PFSK-1 (cell line): ENCODE measurements around the gene INTS3.

Source experiments
- FOXP2 ChIP-seq: optimal IDR thresholded peaks from 2 replicates; pipeline ENCODE3; 2011; ENCODE audit warnings: borderline replicate concordance, control low read depth, inconsistent platforms; ENCODE audit not compliant: insufficient read depth; ENCODE audit errors: extremely low read length, extremely low read depth
- POLR2AphosphoS5 ChIP-seq: IDR thresholded peaks from 2 replicates; pipeline ENCODE4 v1.6.1; 2012; ENCODE audit warnings: low read depth, mild to moderate bottlenecking, control low read depth, low read length, moderate library complexity
- SIN3A ChIP-seq: IDR thresholded peaks from 2 replicates; pipeline ENCODE4 v1.6.1; 2012; ENCODE audit warnings: mild to moderate bottlenecking, low read length, moderate library complexity, borderline replicate concordance; ENCODE audit not compliant: insufficient read depth
- TAF1 ChIP-seq: IDR thresholded peaks from 2 replicates; pipeline ENCODE4 v1.6.1; 2012; ENCODE audit warnings: low read length, control low read depth, borderline replicate concordance; ENCODE audit not compliant: insufficient read depth
- TF ChIP-seq, protein P1 (sequence below), 2 experiments: IDR thresholded peaks; 2 replicates each; pipeline versions ENCODE4 v1.6.1 to v1.8.0; 2011 to 2012; ENCODE audit warnings: low read depth in 2 of 2, low read length in 2 of 2, control low read depth in 1 of 2, inconsistent platforms in 1 of 2, mild to moderate bottlenecking in 1 of 2, moderate library complexity in 1 of 2; ENCODE audit not compliant: insufficient read depth in 1 of 2

Gene INTS3

DNA sequence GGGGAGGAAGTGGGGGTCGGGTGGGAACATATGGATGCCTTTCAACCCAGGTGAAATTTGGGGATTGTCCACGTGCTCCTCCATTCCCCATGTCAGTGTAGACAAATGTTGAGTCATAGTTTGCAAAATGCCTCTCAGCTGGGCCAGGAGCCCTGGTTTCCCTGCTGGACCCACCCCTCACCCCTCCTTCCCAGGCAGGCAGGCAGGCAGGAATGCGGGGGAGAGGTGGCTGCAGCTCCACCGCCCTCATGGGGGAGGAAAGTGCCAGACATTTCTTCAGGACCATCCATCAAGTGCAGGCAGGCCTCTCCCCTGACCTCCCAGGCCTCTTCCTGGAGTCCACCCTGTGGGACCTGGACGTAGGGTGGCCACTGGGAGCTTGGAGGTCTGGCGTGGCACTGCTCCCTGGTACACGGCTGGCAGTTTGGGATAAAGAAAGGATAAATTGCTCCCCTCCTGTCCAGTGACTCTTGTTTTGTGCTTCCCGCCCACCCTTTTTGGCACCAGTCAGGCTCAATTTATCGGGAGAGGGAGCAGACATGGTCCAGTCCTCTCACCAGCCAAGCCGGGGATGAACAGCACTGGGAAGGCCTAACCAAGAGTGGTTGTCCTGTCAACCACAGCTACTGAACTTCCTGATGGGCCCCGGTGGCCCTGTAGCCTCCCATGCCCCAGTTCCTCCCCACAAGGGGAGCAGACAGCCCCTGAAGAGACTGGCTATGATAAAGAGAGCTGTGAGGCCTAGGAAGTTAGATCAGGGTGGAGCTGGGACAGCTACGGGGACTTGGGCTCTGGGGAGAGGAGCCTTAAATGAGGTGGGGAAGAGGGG is 30.4 kb upstream of the INTS3 start:
- no peak for TF ChIP-seq TAF1
- TF ChIP-seq POLR2AphosphoS5 = no peak
- TF ChIP-seq SIN3A = no peak
- TF ChIP-seq FOXP2 = no peak
- TF ChIP-seq, protein P1, sequence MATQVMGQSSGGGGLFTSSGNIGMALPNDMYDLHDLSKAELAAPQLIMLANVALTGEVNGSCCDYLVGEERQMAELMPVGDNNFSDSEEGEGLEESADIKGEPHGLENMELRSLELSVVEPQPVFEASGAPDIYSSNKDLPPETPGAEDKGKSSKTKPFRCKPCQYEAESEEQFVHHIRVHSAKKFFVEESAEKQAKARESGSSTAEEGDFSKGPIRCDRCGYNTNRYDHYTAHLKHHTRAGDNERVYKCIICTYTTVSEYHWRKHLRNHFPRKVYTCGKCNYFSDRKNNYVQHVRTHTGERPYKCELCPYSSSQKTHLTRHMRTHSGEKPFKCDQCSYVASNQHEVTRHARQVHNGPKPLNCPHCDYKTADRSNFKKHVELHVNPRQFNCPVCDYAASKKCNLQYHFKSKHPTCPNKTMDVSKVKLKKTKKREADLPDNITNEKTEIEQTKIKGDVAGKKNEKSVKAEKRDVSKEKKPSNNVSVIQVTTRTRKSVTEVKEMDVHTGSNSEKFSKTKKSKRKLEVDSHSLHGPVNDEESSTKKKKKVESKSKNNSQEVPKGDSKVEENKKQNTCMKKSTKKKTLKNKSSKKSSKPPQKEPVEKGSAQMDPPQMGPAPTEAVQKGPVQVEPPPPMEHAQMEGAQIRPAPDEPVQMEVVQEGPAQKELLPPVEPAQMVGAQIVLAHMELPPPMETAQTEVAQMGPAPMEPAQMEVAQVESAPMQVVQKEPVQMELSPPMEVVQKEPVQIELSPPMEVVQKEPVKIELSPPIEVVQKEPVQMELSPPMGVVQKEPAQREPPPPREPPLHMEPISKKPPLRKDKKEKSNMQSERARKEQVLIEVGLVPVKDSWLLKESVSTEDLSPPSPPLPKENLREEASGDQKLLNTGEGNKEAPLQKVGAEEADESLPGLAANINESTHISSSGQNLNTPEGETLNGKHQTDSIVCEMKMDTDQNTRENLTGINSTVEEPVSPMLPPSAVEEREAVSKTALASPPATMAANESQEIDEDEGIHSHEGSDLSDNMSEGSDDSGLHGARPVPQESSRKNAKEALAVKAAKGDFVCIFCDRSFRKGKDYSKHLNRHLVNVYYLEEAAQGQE (IDR thresholded peaks at IDR 0.05; ENCODE audit: insufficient read depth in 1 of 2, low read depth in 2 of 2, low read length in 2 of 2) = no peak

DNA sequence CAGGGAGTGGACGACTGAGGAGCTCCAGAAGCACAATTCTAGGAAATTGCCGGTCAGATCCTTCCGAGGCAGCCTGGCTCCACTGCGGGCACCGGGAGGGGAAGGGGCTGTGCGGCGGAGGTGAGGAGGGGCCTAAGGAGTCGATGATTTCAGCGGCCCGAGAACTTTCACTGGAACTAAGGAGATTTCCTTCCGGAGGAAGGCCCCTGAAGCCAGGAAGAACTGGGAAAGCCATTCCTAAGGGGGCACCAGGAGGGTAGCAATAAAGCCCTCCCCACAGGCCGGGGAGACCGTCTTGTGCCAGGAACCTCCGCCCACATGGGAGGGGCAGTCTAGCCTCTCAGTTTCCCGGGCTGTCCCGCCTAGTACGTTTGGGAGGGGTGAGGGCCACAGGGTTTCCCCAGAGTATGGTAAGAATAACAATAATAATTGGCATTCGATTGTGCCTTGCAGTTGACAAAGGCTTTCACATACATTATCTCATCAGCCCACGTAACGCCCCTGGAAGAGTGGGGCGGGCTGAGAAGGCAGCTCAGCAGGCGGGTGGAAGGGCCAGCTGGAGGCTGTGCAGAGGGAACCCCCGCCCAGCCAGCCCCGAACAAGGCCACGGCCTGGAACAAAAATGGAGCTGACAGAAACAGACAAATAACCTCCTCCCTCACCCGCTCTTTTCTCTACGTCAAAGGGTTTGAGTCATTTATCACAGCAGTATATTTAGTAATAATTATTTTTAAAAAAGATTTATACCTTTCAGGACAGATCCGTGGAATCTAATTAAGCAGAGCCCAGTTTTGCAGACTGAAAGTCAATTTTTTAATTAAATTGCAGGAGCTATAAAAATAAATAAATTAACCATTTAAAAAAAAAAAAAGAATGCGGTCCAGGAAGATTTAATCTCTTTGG is 29.6 kb upstream of the INTS3 start:
- TF ChIP-seq, protein P1 (IDR thresholded peaks at IDR 0.05; ENCODE audit: insufficient read depth in 1 of 2, low read depth in 2 of 2, low read length in 2 of 2) = no peak
- TF ChIP-seq TAF1 (no peak), FOXP2 (no peak), POLR2AphosphoS5 (no peak), SIN3A (no peak)

DNA sequence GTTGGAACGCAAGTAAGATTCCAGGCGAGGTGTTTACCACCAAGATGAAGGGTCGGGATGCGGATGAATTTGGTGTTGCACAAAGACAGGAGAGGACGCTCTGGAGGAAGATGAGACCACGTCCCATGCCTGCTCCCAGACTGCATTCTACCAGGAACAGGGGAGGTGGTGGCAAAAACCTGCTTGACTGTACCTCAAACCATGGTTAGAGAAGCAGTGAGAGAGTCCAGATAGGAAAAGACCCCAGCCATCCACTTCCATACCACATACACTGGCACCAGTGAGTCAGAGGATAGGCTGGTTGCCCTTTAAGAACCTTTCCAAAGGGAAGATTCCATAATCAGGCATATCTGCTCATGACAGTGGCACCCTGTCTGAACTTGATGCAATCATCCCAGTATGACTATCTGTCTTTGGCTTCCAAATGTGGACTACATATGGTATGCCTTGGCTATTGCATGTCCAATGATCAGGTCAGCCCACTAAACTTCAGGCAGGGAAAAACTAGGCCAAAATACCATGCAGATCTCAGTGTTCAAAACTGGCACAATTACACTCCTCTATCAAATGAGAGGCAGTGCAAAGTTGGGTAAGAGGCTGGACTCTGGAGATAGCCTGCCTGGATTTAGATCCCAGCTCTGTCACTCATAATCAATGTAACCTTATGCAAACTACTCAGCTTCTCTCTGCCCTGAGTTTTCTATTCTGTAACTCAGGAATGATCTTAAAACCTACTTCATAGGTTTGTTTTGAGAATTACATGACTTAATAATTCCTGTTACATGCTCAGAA is 28.7 kb upstream of the INTS3 start:
- TF ChIP-seq TAF1 = no peak

DNA sequence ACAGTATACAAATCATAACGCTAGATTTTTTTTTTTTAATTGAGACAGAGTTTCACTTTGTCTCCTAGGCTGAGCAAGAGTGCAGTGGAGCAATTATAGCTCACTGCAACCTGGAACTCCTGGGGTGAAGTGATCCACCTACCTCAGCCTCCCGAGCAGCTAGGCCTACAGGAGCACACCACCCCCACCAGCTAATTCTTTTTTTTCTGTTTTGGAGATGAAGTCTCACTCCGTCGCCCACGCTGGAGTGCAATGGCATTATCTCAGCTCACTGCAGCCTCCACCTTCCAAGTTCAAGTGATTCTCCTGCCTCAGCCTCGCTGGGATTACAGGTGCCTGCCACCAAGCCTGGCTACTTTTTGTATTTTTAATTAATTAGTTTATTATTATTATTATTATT is 28.1 kb upstream of the INTS3 start:
- no peak for TF ChIP-seq FOXP2
- TF ChIP-seq POLR2AphosphoS5 = no peak
- TF ChIP-seq TAF1 = no peak
- no peak for TF ChIP-seq SIN3A
- TF ChIP-seq, protein P1 (IDR thresholded peaks at IDR 0.05; ENCODE audit: insufficient read depth in 1 of 2, low read depth in 2 of 2, low read length in 2 of 2) = no peak

DNA sequence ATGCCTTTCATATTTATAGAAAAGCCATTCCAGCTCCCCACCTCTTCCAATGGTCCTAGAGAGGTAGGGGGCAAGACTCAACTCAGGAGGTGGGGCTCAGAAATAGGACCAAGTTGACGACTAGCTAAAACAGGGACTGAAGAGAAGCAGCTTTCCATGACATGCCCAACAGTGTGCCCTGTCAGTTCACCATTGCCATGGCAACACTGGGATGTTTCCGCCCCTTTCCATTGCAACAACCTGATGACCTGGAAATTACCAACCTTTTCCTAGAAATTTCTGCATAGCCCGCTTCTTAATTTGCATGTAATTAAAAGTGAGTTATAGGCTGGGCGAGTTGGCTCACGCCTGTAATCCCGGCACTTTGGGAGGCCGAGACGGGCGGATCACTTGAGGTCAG is 22.4 kb upstream of the INTS3 start:
- TF ChIP-seq FOXP2 (no peak), POLR2AphosphoS5 (no peak), SIN3A (no peak), TAF1 (no peak)
